Measurements from ENCODE around the gene UNC5C.

The UNC5C gene

DNA sequence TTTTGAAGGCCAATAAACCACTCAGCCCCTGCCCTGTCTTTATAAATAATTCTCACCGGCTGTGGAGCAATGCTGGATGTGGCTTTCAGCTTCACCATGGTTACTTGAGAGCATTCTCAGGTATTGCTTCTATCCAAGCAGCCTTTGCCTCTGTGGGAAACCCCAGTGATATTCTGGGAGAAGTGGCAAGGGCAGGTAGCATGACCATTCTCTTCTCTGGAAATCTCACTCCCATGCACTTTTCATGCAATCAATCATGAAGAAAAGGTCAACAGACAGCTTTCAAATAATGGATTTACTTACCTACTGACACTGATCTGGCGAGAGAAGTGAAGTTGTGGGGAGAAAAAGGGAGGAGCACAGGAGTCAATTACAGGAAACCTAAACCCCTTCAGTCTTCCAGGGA lies 49.5 kb downstream of the UNC5C start:
- no peak overlapping the region for H3K4me3 ChIP-seq (replicated peaks; ENCODE audit: low read depth, low read length)
- no peaks in the 10 kb centered on the region for H3K36me3 ChIP-seq (ENCODE audit: control insufficient read depth, insufficient read depth, low read length)
- TF ChIP-seq, protein P1, sequence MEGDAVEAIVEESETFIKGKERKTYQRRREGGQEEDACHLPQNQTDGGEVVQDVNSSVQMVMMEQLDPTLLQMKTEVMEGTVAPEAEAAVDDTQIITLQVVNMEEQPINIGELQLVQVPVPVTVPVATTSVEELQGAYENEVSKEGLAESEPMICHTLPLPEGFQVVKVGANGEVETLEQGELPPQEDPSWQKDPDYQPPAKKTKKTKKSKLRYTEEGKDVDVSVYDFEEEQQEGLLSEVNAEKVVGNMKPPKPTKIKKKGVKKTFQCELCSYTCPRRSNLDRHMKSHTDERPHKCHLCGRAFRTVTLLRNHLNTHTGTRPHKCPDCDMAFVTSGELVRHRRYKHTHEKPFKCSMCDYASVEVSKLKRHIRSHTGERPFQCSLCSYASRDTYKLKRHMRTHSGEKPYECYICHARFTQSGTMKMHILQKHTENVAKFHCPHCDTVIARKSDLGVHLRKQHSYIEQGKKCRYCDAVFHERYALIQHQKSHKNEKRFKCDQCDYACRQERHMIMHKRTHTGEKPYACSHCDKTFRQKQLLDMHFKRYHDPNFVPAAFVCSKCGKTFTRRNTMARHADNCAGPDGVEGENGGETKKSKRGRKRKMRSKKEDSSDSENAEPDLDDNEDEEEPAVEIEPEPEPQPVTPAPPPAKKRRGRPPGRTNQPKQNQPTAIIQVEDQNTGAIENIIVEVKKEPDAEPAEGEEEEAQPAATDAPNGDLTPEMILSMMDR (IDR thresholded peaks at IDR 0.05; ENCODE audit: insufficient read depth, low read length, poor library complexity, severe bottlenecking), result no peak
- DNase-seq (ENCODE audit: extremely low read depth, insufficient read length), result no peak
- no peaks in the 10 kb centered on the region for H3K27me3 ChIP-seq (replicated peaks; ENCODE audit: control insufficient read depth, insufficient read depth, low read length)

DNA sequence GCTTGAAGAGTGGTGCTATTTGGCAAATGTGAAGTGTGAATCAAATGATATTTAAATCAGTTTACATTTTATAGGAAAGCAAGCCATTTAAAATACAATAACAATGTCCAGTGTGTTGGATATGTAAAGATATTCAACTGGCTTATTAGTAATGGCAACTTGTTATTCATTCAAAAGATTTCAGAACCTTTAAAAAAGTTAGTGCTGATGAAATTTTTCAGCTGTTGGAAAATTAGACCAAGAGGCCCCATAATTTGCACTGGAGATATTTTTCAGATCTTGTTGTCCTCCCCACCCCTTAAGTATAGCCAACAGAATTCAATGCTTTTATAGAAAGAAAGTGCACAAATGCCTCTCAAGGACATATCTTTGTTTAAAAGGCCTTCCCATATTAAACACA lies 54.6 kb downstream of the UNC5C start:
- H3K4me3 ChIP-seq (replicated peaks; ENCODE audit: low read depth, low read length), result no peak overlapping the region
- no peaks in the 10 kb centered on the region for H3K27me3 ChIP-seq (replicated peaks; ENCODE audit: control insufficient read depth, insufficient read depth, low read length)
- H3K36me3 ChIP-seq (ENCODE audit: control insufficient read depth, insufficient read depth, low read length), result no peaks in the 10 kb centered on the region
- DNase-seq (ENCODE audit: extremely low read depth, insufficient read length), result no peak
- TF ChIP-seq, protein P1 (IDR thresholded peaks at IDR 0.05; ENCODE audit: insufficient read depth, low read length, poor library complexity, severe bottlenecking), result no peak

DNA sequence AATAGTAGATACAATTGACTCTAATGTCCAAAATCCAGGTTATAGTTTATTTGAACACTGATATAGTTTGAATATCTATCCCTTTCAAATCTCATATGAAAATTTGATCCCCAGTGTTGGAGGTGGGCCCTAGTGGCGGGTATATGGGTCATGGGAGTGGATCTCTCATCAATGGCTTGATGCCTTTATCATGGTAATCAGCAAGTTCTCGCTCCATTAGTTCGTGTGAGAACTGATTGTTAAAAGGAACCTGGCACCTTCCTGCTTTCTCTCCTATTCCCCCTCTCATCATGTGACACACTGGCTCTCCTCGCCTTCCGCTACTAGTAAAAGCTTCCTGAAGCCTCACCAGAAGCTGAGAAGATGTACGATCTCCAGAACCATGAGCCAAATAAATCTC lies 70.1 kb downstream of the UNC5C start:
- H3K36me3 ChIP-seq (ENCODE audit: control insufficient read depth, insufficient read depth, low read length), result no peaks in the 10 kb centered on the region
- TF ChIP-seq, protein P1 (IDR thresholded peaks at IDR 0.05; ENCODE audit: insufficient read depth, low read length, poor library complexity, severe bottlenecking), result no peak
- no peak for DNase-seq (ENCODE audit: extremely low read depth, insufficient read length)
- H3K4me3 ChIP-seq (replicated peaks; ENCODE audit: low read depth, low read length), result no peak overlapping the region
- no peaks in the 10 kb centered on the region for H3K27me3 ChIP-seq (replicated peaks; ENCODE audit: control insufficient read depth, insufficient read depth, low read length)

DNA sequence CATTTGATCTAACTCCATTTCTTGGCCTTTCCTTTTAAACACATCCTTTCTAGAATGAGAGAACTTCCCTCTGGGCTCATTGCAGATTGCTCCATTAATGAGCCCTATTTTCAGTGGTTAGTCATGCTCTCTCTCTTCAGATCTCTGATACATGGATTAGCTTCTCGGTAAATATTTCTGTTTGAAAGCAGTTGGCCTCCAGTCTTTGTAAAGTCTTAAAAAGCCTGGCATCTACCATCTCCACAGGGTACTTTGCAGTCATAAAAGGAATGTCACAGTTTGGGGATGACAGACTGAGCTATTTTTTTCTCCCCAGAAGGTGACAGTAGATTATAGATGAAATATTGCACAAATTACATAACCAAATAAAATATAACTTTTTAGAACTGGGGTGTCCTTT lies 72.7 kb downstream of the UNC5C start:
- no peak for DNase-seq (ENCODE audit: extremely low read depth, insufficient read length)

DNA sequence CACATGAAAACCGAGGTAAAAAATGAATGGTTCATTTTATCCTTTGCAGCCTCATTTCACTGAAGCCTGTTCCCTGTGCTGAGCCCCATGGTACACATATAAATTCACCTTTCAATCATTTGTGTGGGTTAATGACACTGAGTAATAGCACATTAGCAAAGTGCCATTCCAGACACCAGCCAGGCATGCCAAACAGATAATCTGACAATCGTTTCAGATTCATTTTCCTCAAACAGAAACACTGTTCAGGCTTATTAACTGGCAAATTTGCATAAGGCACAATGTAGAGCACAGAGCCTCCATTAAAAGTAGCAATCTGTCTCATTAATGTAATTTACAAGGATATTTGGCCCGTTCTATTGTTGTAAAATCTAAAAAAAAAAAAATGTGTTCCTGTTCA lies 76.2 kb downstream of the UNC5C start:
- TF ChIP-seq, protein P1 (IDR thresholded peaks at IDR 0.05; ENCODE audit: insufficient read depth, low read length, poor library complexity, severe bottlenecking), result no peak
- Histone ChIP-seq H3K4me3 (replicated peaks; ENCODE audit: low read depth, low read length) (no peak overlapping the region), H3K36me3 (ENCODE audit: control insufficient read depth, insufficient read depth, low read length) (no peaks in the 10 kb centered on the region), H3K27me3 (replicated peaks; ENCODE audit: control insufficient read depth, insufficient read depth, low read length) (no peaks in the 10 kb centered on the region)
- no peak for DNase-seq (ENCODE audit: extremely low read depth, insufficient read length)

More for the DNA sequence above, 72.7 kb downstream of the UNC5C start:
- Histone ChIP-seq H3K36me3 (ENCODE audit: control insufficient read depth, insufficient read depth, low read length) (no peaks in the 10 kb centered on the region), H3K27me3 (replicated peaks; ENCODE audit: control insufficient read depth, insufficient read depth, low read length) (no peaks in the 10 kb centered on the region), H3K4me3 (replicated peaks; ENCODE audit: low read depth, low read length) (no peak overlapping the region)
- TF ChIP-seq, protein P1 (IDR thresholded peaks at IDR 0.05; ENCODE audit: insufficient read depth, low read length, poor library complexity, severe bottlenecking), result no peak

DNA sequence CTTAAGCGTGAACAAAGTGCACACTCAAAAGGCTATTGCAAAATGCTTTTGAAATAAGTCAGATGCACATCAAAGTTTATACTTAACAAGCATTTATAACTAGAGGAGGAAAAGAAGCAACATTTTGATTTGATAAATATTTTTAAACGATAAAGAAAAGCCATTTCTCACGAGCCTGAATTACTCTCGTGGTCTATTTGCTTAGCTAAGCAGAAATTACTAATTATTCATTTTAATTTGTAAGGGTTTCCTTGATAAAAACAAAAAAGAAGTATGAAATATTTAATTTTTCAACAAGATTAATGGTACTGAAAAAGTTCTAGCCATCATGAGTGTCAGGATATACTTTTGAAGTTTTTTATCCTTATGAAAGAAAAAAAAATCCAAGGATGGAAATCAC lies 78.2 kb downstream of the UNC5C start:
- no peaks in the 10 kb centered on the region for H3K27me3 ChIP-seq (replicated peaks; ENCODE audit: control insufficient read depth, insufficient read depth, low read length)
- no peak for DNase-seq (ENCODE audit: extremely low read depth, insufficient read length)
- TF ChIP-seq, protein P1 (IDR thresholded peaks at IDR 0.05; ENCODE audit: insufficient read depth, low read length, poor library complexity, severe bottlenecking), result no peak
- no peaks in the 10 kb centered on the region for H3K36me3 ChIP-seq (ENCODE audit: control insufficient read depth, insufficient read depth, low read length)
- no peak overlapping the region for H3K4me3 ChIP-seq (replicated peaks; ENCODE audit: low read depth, low read length)
